ENCODE results near the gene PRDM15. TPM values are rescaled to one million over a fixed set of nuclear protein-coding genes. Genes with fewer than 3 reads are reported as not detected.

The PRDM15 gene
- total RNA-seq, 1 donor, result 7.2 TPM

GRCh38 chr21:41898998-41899397, 19.9 kb upstream of the PRDM15 start:
- H3K9me3 ChIP-seq (ENCODE audit: low read depth, low read length), result no peaks in the 10 kb centered on the region
- no peak overlapping the region for H2AFZ ChIP-seq (ENCODE audit: low read length)
- TF ChIP-seq CTCF (IDR thresholded peaks at IDR 0.05; ENCODE audit: extremely low read depth, low read depth, low read length), result no peak
- peaks cover 26% of the 10 kb centered on the region for H3K4me1 ChIP-seq (ENCODE audit: insufficient read depth, low read length)
- H3K79me2 ChIP-seq (ENCODE audit: insufficient read depth, low read length), result no peaks in the 10 kb centered on the region
- no peak for DNase-seq (ENCODE audit: insufficient read length, low spot score, missing footprints)
- no peaks in the 10 kb centered on the region for H3K27me3 ChIP-seq (ENCODE audit: insufficient read depth, low read length)
- H3K4me2 ChIP-seq (ENCODE audit: insufficient read depth, low read length), result no peak overlapping the region
- no peaks in the 10 kb centered on the region for H4K20me1 ChIP-seq (ENCODE audit: insufficient read depth, low read length)
- H3K36me3 ChIP-seq (ENCODE audit: insufficient read depth, low read length), result peaks cover 23% of the 10 kb centered on the region
- no peak overlapping the region for H3K4me3 ChIP-seq (ENCODE audit: insufficient read depth, low read length)
- H3K27ac ChIP-seq (ENCODE audit: low read depth, low read length), result no peak overlapping the region

DNA sequence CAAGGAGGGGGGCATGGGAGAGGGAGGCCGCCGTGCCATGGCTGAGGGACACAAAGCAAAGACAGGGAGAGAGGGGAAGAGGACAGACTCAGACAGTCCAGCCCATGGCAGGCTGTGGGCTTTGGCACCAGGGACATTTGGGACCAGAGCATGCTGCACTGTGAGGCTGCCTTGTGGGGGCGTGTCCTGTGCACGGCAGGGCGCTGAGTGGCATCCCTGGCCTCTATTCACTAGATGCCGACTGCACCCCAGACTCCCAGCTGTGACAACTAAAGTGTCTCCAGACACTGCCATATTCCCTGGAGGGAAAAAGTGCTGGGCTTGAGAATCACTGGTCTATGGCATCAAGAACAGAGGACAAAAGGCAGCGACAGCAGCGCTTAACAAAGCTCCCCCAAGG, 18.6 kb upstream of the PRDM15 start:
- H3K36me3 ChIP-seq (ENCODE audit: insufficient read depth, low read length), result peaks cover 23% of the 10 kb centered on the region
- TF ChIP-seq CTCF (IDR thresholded peaks at IDR 0.05; ENCODE audit: extremely low read depth, low read depth, low read length), result no peak
- no peak overlapping the region for H3K4me3 ChIP-seq (ENCODE audit: insufficient read depth, low read length)
- H3K9me3 ChIP-seq (ENCODE audit: low read depth, low read length), result no peaks in the 10 kb centered on the region
- H4K20me1 ChIP-seq (ENCODE audit: insufficient read depth, low read length), result no peaks in the 10 kb centered on the region
- peaks cover 26% of the 10 kb centered on the region for H3K4me1 ChIP-seq (ENCODE audit: insufficient read depth, low read length)
- no peaks in the 10 kb centered on the region for H3K27me3 ChIP-seq (ENCODE audit: insufficient read depth, low read length)
- no peak overlapping the region for H3K27ac ChIP-seq (ENCODE audit: low read depth, low read length)
- no peak for DNase-seq (ENCODE audit: insufficient read length, low spot score, missing footprints)
- no peaks in the 10 kb centered on the region for H3K79me2 ChIP-seq (ENCODE audit: insufficient read depth, low read length)
- no peak overlapping the region for H3K4me2 ChIP-seq (ENCODE audit: insufficient read depth, low read length)
- H2AFZ ChIP-seq (ENCODE audit: low read length), result no peak overlapping the region

DNA sequence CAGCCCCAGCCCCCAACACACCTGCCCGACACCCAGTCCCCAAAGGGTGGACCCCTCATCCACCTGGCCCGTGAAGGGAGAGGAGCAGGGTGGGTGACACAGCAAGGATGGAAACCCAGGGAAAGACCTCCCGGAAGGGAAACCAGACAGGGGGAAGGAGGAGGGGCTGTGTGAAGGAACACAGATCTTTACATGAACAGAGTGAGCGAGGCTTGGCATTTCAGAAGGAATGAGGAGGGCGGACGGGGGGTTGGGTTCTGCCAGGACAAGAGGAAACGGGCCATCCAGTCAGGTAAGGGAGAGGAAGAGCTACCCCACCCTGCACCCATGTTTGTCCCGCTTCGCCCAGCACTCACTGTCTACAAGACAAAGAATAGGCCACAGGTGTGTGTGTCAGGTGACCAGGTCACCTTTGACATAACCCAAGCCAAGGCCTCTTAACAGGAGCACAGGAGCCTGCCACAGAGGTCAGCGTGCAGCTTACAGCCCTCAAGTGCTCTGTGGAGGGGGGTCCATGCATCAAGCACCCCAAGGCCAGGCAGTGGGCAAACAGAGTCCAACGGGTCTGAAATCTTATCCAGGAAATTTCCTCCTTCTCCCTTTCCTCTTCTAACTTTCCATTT, 18.0 kb upstream of the PRDM15 start:
- no peak overlapping the region for H2AFZ ChIP-seq (ENCODE audit: low read length)
- peaks cover 20% of the 10 kb centered on the region for H3K36me3 ChIP-seq (ENCODE audit: insufficient read depth, low read length)
- TF ChIP-seq CTCF (IDR thresholded peaks at IDR 0.05; ENCODE audit: extremely low read depth, low read depth, low read length), result no peak
- H3K4me3 ChIP-seq (ENCODE audit: insufficient read depth, low read length), result no peak overlapping the region
- H3K27ac ChIP-seq (ENCODE audit: low read depth, low read length), result peak overlapping the region; percentile 97
- H3K9me3 ChIP-seq (ENCODE audit: low read depth, low read length), result no peaks in the 10 kb centered on the region
- H4K20me1 ChIP-seq (ENCODE audit: insufficient read depth, low read length), result no peaks in the 10 kb centered on the region
- H3K4me1 ChIP-seq (ENCODE audit: insufficient read depth, low read length), result peaks cover 26% of the 10 kb centered on the region
- H3K4me2 ChIP-seq (ENCODE audit: insufficient read depth, low read length), result peak overlapping the region; percentile 83
- no peaks in the 10 kb centered on the region for H3K27me3 ChIP-seq (ENCODE audit: insufficient read depth, low read length)
- H3K79me2 ChIP-seq (ENCODE audit: insufficient read depth, low read length), result no peaks in the 10 kb centered on the region
- DNase-seq (ENCODE audit: insufficient read length, low spot score, missing footprints), result no peak

GRCh38 chr21:41895643-41896493, 16.7 kb upstream of the PRDM15 start:
- H3K9me3 ChIP-seq (ENCODE audit: low read depth, low read length), result no peaks in the 10 kb centered on the region
- H3K4me1 ChIP-seq (ENCODE audit: insufficient read depth, low read length), result peaks cover 26% of the 10 kb centered on the region
- H2AFZ ChIP-seq (ENCODE audit: low read length), result peak overlapping the region; percentile 81
- H3K27ac ChIP-seq (ENCODE audit: low read depth, low read length), result peak overlapping the region; percentile 97
- peak overlapping the region; percentile 83 for H3K4me2 ChIP-seq (ENCODE audit: insufficient read depth, low read length)
- peak overlapping the region; percentile 59 for H3K4me3 ChIP-seq (ENCODE audit: insufficient read depth, low read length)
- no peak for TF ChIP-seq CTCF (IDR thresholded peaks at IDR 0.05; ENCODE audit: extremely low read depth, low read depth, low read length)
- peaks cover 11% of the 10 kb centered on the region for H3K36me3 ChIP-seq (ENCODE audit: insufficient read depth, low read length)
- no peaks in the 10 kb centered on the region for H4K20me1 ChIP-seq (ENCODE audit: insufficient read depth, low read length)
- DNase-seq (ENCODE audit: insufficient read length, low spot score, missing footprints), result peak; percentile 80
- no peaks in the 10 kb centered on the region for H3K27me3 ChIP-seq (ENCODE audit: insufficient read depth, low read length)
- no peaks in the 10 kb centered on the region for H3K79me2 ChIP-seq (ENCODE audit: insufficient read depth, low read length)
